Mononuclear cell (primary cell): ENCODE results near the gene PIH1D2. TPM values are rescaled to one million over a fixed set of nuclear protein-coding genes. Genes with fewer than 3 reads are reported as not detected.
"Not testable (repeated sequence)": the region's sequence is repeated elsewhere in the genome, so short reads cannot be mapped to it uniquely, and the experiment has no call there.

Experiments
- H3K27me3 ChIP-seq: 2 replicates; pipeline ENCODE4 v1.6.0; 2011; ENCODE audit warnings: low read length, control low read depth; ENCODE audit not compliant: insufficient read depth
- H3K4me1 ChIP-seq: 2 replicates; pipeline ENCODE4 v1.5.1; 2011; ENCODE audit warnings: mild to moderate bottlenecking, low read length, control low read depth; ENCODE audit not compliant: insufficient read depth
- H3K4me3 ChIP-seq: 2 replicates; pipeline ENCODE4 v1.5.1; 2011; ENCODE audit warnings: mild to moderate bottlenecking, low read length, moderate library complexity
- H3K9me3 ChIP-seq: 2 replicates; pipeline ENCODE4 v1.5.1; 2011; ENCODE audit warnings: low read depth, mild to moderate bottlenecking, control low read depth, low read length
- total RNA-seq: library from RNA; depleted of rRNA; stranded (reverse); fragments of >200 nt; gene quantifications from one replicate; pipeline ENCODE4 v1.2.3, GENCODE V29; 2012

PIH1D2 gene
- total RNA-seq, result not detected

- no peaks in the 10 kb centered on the region for H3K9me3 ChIP-seq
- H3K4me1 ChIP-seq, result peaks cover 13% of the 10 kb centered on the region
- peak within 1 kb of the TSS; percentile 98 for H3K4me3 ChIP-seq
- H3K27me3 ChIP-seq, result no peaks in the 10 kb centered on the region
These were observed at the start of gene PIH1D2, which contains the start of gene NKAPD1 for GRCh38 chr11:112073941-112074811. Gene PIH1D2 (minus strand): TSS chr11:112074017. CDS start chr11:112073174, 843 bp downstream. Gene NKAPD1 (plus strand): TSS chr11:112074299. CDS start chr11:112075575, 1,276 bp downstream.

- no peak overlapping the region for H3K4me3 ChIP-seq
- no peaks in the 10 kb centered on the region for H3K27me3 ChIP-seq
- H3K9me3 ChIP-seq, result no peaks in the 10 kb centered on the region
- H3K4me1 ChIP-seq, result peaks cover 16% of the 10 kb centered on the region
These were observed 49.3 kb upstream of the PIH1D2 start for GRCh38 chr11:112123129-112123528.

GRCh38 chr11:112121981-112122615 is 48.3 kb upstream of the PIH1D2 start:
- H3K4me1 ChIP-seq, result peaks cover 16% of the 10 kb centered on the region
- H3K4me3 ChIP-seq, result no peak overlapping the region
- no peaks in the 10 kb centered on the region for H3K27me3 ChIP-seq
- no peaks in the 10 kb centered on the region for H3K9me3 ChIP-seq

- Histone ChIP-seq H3K27me3 (no peaks in the 10 kb centered on the region), H3K4me3 (no peak overlapping the region), H3K4me1 (peaks cover 19% of the 10 kb centered on the region), H3K9me3 (no peaks in the 10 kb centered on the region)
These were observed 44.4 kb upstream of the PIH1D2 start for GRCh38 chr11:112118176-112118575.

- H3K4me1 ChIP-seq, result peaks cover 12% of the 10 kb centered on the region
- no peaks in the 10 kb centered on the region for H3K27me3 ChIP-seq
- no peaks in the 10 kb centered on the region for H3K9me3 ChIP-seq
- no peak overlapping the region for H3K4me3 ChIP-seq
These were observed 41.6 kb upstream of the PIH1D2 start for GRCh38 chr11:112115386-112115785.

GRCh38 chr11:112114460-112114859 is 40.6 kb upstream of the PIH1D2 start:
- peaks cover 3% of the 10 kb centered on the region for H3K4me1 ChIP-seq
- no peaks in the 10 kb centered on the region for H3K27me3 ChIP-seq
- H3K4me3 ChIP-seq, result no peak overlapping the region
- no peaks in the 10 kb centered on the region for H3K9me3 ChIP-seq

GRCh38 chr11:112113539-112114457 is 40.0 kb upstream of the PIH1D2 start:
- Histone ChIP-seq H3K27me3 (no peaks in the 10 kb centered on the region), H3K4me1 (peaks cover 3% of the 10 kb centered on the region), H3K4me3 (no peak overlapping the region), H3K9me3 (no peaks in the 10 kb centered on the region)

GRCh38 chr11:112106070-112106469 is 32.3 kb upstream of the PIH1D2 start:
- Histone ChIP-seq H3K9me3 (no peaks in the 10 kb centered on the region), H3K27me3 (no peaks in the 10 kb centered on the region), H3K4me1 (peaks cover 17% of the 10 kb centered on the region), H3K4me3 (no peak overlapping the region)

- Histone ChIP-seq H3K9me3 (no peaks in the 10 kb centered on the region), H3K4me3 (no peak overlapping the region), H3K27me3 (no peaks in the 10 kb centered on the region), H3K4me1 (peaks cover 17% of the 10 kb centered on the region)
These were observed 29.6 kb upstream of the PIH1D2 start for GRCh38 chr11:112103446-112103845.

GRCh38 chr11:112100462-112100861 is 26.6 kb upstream of the PIH1D2 start:
- Histone ChIP-seq H3K4me1 (peaks cover 17% of the 10 kb centered on the region), H3K27me3 (no peaks in the 10 kb centered on the region), H3K4me3 (no peak overlapping the region), H3K9me3 (no peaks in the 10 kb centered on the region)

GRCh38 chr11:112097734-112098528 is 24.1 kb upstream of the PIH1D2 start:
- Histone ChIP-seq H3K9me3 (no peaks in the 10 kb centered on the region), H3K27me3 (no peaks in the 10 kb centered on the region), H3K4me1 (peaks cover 5% of the 10 kb centered on the region), H3K4me3 (no peak overlapping the region)

- Histone ChIP-seq H3K4me3 (no peak overlapping the region), H3K9me3 (no peaks in the 10 kb centered on the region), H3K4me1 (no peaks in the 10 kb centered on the region), H3K27me3 (no peaks in the 10 kb centered on the region)
These were observed 22.4 kb upstream of the PIH1D2 start for GRCh38 chr11:112096194-112096593.

- H3K9me3 ChIP-seq, H3K4me3 ChIP-seq, H3K4me1 ChIP-seq, H3K27me3 ChIP-seq: not testable (repeated sequence)
These were observed 21.5 kb upstream of the PIH1D2 start for GRCh38 chr11:112095302-112095701.

- H3K9me3 ChIP-seq, result no peaks in the 10 kb centered on the region
- H3K4me1 ChIP-seq, result peaks cover 24% of the 10 kb centered on the region
- no peaks in the 10 kb centered on the region for H3K27me3 ChIP-seq
- peak overlapping the region; percentile 95 for H3K4me3 ChIP-seq
These were observed 13.4 kb upstream of the PIH1D2 start for GRCh38 chr11:112087212-112087611.
